ENCODE results near the gene FAM163B.

FAM163B gene

DNA sequence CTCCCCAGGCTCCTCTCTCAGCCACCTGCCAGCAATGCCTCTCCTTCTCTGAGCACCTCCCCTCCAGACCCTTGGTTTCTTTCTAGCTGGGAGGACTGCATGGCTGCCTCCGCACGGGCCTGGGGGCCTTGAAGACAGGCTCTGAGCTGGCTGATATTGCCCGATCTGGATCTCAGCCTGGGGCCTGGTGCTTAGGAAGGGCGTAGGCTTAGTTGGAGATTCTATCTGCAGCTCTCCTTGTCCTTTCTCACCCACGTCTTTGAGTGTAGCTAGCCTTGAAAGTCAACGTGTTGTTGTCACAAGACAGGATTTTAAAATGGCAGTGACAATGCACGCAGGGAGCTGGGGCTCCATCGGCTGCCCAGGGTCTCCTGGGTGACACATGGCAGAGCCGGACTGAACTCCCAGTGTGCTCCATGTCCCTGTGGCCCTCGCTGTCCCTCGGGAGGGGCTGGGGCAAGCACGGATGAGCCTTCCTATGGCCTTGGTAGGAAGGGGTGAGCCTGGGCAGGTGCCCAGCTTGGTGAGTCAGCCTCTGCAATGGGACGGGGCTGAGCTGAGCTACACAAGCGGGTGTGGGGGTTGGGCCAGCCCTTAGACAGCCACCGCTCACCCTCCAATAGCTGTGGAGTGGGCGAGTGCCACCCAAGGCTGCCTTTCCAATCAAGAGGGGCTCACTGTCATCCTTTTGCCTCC is 65.3 kb downstream of the FAM163B start:
- DNase-seq (ENCODE audit: low read depth) = no peak

DNA sequence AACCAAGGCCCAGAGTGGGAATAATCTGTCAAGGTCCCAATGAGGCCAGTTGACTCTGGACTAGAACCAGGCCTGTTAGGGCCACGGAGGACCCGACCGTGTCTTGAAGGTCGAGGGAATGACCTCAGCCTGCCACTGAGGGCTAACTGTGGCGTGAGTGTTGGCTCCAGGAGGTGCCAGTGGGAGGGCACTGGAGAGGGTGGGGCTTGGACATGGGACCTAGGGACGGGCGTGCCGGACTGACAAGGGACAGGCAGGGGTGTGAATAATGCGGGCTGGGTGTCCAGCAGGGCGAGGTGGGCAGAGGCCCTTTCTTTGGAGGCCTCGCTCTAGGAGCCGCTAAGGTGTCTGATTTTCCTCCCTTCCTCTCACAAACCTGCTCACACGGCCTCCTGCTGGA is 67.2 kb downstream of the FAM163B start:
- no peak for DNase-seq (ENCODE audit: low read depth)

- no peak for DNase-seq (ENCODE audit: low read depth)
Measured at GRCh38 chr9:133540698-133541025, 68.5 kb downstream of the FAM163B start.

DNA sequence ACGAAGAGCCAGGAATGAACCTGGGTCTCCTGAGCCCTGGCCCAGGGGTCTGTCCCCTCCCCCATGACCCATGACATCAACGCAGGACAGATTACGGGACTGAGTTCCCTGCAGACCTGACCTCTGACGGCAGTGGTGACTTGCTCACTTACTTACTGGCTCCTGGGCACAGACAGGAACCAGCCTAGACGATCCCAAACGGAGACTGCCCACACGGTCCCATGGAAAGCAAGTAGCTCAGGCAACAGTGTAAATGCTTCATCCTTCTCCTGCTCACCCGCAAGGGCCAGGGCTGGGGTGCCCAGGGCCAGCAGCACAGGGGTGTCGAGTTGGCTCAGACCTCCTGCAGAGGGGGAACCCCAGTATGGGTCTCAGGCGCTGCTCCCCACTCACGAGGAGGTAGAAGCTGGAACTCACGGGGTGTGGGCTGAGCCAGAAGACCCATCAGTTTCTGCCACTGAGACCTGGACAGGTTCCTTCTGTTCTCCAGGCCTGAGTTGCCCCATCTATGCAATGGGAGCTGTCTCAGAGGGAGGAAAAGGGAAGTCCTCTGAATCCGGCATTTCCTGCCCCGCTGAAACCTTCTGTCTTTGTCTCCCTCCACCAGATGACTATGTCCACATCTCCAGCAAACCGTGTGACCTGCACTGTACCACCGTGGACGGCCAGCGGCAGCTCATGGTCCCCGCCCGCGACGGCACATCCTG is 69.0 kb downstream of the FAM163B start:
- no peak for DNase-seq (ENCODE audit: low read depth)

- no peak for DNase-seq (ENCODE audit: low read depth)
Measured at GRCh38 chr9:133538851-133539833, 70.0 kb downstream of the FAM163B start.

GRCh38 chr9:133538176-133538575 is 71.0 kb downstream of the FAM163B start:
- DNase-seq (ENCODE audit: low read depth) = no peak

- DNase-seq (ENCODE audit: low read depth) = no peak
Measured at GRCh38 chr9:133537257-133537656, 71.9 kb downstream of the FAM163B start.

GRCh38 chr9:133536536-133536935 is 72.7 kb downstream of the FAM163B start:
- no peak for DNase-seq (ENCODE audit: low read depth)

- DNase-seq (ENCODE audit: low read depth) = no peak
Measured at GRCh38 chr9:133536080-133536479, 73.1 kb downstream of the FAM163B start.

GRCh38 chr9:133535306-133535877 is 73.8 kb downstream of the FAM163B start:
- no peak for DNase-seq (ENCODE audit: low read depth)

GRCh38 chr9:133534346-133535291 is 74.6 kb downstream of the FAM163B start, which contains the start of gene ADAMTSL2:
Gene ADAMTSL2 (plus strand): TSS chr9:133534704. CDS start chr9:133536713, 2,009 bp downstream.
- DNase-seq (ENCODE audit: low read depth) = peak; percentile 45

GRCh38 chr9:133533857-133534256 is 75.3 kb downstream of the FAM163B start:
- DNase-seq (ENCODE audit: low read depth) = no peak

DNA sequence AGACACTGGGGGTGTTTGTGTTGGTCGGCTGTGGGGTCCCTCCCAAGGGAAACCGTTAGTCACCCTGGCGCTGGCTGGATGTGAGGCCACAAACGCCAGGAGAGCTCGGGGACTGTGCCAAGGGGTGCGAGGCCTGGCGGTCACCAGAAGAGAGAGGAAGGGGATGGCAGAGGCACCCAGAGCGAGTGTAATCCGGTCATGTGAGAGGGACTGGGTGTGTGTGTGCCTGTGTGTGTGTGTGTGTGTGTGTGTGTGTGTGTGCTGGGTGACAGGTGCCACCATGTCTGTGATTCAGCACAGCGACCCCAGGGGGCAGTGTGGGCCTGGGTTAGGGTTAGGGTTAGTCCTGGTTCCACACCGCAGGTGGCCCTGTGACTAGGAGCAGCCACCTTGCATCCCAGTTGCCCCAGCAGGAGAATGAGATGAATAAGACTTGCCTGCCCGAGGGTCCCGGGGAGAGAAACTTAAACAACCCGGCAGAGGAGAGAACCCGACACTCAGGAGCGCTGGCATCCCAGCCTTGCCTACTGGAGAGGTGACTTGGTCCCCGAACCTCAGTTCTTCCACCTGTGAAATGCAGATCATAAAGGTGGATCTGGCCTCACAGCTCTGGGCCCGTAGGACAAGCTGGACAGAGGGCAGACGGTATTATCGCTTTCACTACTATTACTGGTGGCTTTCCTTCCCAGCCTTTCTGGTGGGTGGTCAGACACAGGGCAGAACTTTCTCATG is 76.1 kb downstream of the FAM163B start:
- peak; percentile 30 for DNase-seq (ENCODE audit: low read depth)

GRCh38 chr9:133531293-133531692 is 77.9 kb downstream of the FAM163B start:
- no peak for DNase-seq (ENCODE audit: low read depth)

DNA sequence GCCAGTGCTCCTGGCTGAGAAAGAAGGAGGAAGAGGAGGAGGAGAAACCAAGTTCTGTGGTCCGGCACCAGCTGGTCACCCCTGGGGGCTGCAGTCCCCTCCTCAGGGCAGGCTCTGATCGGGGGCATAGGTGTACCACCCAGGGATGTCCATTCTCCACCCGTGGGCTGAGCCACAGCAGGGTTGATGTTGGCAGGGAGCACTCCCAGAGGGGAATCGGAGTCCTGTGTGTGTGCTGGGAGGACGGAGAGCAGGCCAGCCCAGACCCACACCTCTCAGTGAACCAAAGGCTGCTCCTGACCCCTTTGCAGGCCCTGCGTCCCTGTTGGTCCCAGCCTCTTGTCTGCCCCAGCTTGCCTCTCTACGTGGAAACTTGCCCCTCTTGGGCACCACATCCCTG is 79.3 kb downstream of the FAM163B start:
- DNase-seq (ENCODE audit: low read depth) = no peak

GRCh38 chr9:133529457-133529856 is 79.7 kb downstream of the FAM163B start:
- DNase-seq (ENCODE audit: low read depth) = no peak

GRCh38 chr9:133528876-133529241 is 80.3 kb downstream of the FAM163B start:
- no peak for DNase-seq (ENCODE audit: low read depth)

DNA sequence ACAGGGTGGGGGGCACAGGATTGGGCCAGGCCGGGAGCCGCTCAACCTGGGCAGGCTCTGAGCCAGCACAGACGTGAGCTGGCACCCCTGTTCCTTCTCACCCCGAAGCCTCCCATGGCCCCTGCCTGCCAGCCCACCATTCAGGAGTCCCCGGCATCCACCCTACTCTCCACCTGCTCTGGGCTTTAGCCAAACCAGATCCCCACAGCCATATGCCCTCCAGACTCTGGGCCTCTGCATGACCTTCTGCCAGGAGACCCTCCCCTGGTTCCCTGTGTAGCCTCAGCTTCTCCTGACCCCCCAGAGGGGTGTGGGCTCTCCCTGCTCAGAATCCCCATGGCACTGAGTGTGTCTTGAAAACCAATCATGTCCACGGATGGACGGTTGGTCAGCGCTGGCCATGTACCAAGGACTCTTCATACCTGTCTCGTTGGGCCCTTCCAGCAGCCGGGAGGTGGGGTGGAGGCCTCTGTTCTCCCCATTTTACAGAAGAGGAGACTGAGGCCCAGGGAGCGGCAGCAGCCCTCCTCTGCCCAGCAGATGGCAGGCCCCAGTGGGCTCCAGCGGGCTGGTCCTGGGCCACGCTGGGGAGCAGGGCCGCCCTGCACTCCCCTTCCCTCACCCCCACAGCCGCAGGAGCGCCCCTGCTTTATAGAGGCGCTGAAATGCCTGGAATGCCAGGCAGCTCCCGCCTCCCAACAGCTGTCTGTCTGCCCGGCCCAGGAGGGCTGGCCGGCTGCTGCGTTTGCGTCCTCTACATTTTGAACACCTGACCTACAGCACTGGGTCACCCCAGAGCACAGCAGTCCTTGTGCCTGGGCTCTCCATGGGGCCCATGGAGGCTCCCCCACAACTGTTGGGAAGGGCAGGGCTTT is 81.0 kb downstream of the FAM163B start:
- DNase-seq (ENCODE audit: low read depth) = no peak

DNA sequence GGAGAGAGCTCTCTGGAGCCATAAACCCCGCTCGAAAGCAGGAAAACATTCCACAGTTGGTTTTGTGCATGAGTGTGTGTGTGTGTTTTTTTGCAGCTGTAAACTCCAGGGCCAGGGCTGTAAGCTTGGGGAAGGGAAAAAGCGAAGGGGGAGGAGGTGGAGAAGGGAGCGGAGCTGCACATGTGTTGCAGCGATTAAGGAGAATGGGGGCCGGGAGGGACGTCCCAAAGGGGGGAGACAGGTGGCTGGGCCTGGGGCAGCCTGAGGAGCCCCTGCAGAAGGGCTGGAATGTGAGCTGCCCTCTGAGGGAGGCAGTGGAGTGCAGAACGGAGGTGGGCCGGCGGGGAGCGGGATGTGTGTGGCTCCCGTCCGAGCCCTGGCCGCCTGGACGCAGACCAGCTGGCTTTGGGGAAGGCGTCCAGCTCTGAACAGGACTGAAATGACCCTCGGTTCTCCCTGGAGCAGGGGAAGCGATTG is 81.7 kb downstream of the FAM163B start:
- no peak for DNase-seq (ENCODE audit: low read depth)

Measured in stimulated activated CD8-positive, alpha-beta memory T cell treated with anti-CD3 and anti-CD28 coated beads, Interleukin-12 subunit alpha, Interleukin-12 subunit beta, amount 100 ng/mL, for 4 hours (primary cell).